Purkinje cell (primary cell): ENCODE data around the gene OR10H4. TPM values are rescaled to one million over a fixed set of nuclear protein-coding genes. Genes with fewer than 3 reads are reported as not detected.

Source experiments
- polyA plus RNA-seq: library from polyadenylated mRNA; unstranded; fragments of >200 nt; fragmentation: Nextera tagmentation; gene quantifications from 2 replicates; pipeline ENCODE4 v1.2.1, GENCODE V29; 2014

The OR10H4 gene, protein sequence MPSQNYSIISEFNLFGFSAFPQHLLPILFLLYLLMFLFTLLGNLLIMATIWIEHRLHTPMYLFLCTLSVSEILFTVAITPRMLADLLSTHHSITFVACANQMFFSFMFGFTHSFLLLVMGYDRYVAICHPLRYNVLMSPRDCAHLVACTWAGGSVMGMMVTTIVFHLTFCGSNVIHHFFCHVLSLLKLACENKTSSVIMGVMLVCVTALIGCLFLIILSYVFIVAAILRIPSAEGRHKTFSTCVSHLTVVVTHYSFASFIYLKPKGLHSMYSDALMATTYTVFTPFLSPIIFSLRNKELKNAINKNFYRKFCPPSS
- polyA plus RNA-seq, result not detected in 2 replicates

DNA sequence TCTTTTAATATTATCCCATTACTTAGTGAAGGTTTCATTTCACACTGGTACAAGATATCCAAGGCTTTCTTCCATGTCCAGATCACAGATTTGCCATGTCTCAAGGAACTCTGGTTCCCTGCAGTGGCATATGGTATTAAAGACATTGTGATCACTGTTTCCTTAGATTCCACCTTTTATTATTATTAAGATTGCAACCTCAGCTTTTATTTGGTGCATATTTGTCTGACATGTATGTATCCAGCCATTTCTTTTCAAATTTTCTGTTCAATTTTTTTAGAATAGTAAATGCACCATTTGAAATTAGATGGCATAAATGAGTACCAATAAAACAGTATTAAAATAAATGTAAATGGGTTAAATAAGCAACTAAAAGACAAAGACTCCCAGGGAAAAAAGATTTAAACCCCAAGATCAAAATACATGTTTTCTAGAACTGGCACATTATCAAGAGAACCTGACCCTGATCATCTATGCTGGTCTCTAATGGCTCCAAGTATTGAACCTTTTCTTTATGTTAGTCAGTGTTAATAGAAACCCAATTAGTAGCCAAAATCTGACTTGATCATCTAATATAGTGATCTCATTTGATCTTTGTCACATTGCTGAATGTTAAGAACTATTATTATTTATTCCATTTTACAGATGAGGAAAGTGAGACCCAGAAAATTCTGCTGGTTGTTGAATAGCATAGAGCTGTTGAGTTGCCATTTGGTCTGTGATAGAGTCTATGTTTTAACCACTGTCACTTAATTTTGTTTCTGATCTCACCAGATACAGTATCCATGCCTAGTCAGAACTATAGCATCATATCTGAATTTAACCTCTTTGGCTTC lies at the start of gene OR10H4:
OR10H4 (plus strand) TSS at position 786 of the 836 bp plus-strand sequence; CDS start at position 786, 0 bp downstream.

DNA sequence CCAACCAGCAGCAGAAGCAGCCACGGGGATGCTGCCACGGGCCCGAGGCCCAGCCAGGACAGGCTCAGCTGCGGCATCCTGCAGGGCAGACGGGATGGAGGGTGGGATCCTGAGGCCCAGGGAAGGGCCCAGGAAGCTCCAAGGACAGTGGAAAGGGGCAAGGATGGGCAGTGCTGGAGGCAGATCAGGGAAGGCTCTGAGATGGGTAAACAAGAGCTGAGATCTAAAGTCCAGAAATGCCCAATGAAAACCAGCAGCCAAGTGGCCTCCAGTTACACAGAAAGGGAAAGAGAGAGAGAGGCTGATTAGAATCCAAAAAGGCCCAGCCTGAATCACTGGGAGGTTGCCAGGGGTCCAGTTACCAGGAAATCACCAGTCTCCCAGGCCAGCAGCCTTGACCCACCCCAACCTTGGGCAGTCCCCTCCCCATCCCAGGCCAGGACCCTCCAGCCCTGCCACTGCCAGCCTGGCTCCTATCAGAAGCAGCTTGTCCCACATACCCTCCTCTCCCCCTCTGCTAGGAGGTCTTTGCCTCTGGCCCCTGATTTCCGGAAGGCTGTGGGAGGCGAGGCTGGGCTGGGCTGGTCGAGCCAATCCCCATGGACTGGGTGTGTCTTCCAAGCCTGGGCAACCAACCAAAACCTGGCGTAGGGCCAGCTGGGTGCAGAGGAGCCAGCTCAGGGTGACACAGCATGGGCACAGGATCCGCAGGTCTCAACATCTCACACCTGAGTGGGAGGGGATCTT lies 14.3 kb upstream of the OR10H4 start, which contains the start of gene CYP4F11:
CYP4F11 (minus strand) TSS at position 198 of the 747 bp plus-strand sequence; CDS start at position 77, 121 bp downstream.

Other genes with a start within 250 kb of the OR10H4 start
- gene OR10H2, start 221.0 kb upstream of the OR10H4 start, polyA plus RNA-seq, result not detected in 2 replicates
- gene OR10H3, start 211.0 kb upstream of the OR10H4 start, polyA plus RNA-seq, result not detected in 2 replicates
- gene OR10H5, start 161.3 kb upstream of the OR10H4 start, polyA plus RNA-seq, result not detected in 2 replicates
- gene OR10H1, start 133.3 kb upstream of the OR10H4 start, polyA plus RNA-seq, result not detected in 2 replicates
- not detected in 2 replicates for gene CYP4F2, start 50.9 kb upstream of the OR10H4 start, polyA plus RNA-seq
- gene CYP4F11, start 14.5 kb upstream of the OR10H4 start, polyA plus RNA-seq, result 0.89 and 1.3 TPM in 2 replicates
- 19.5 and 26.0 TPM in 2 replicates for gene TPM4, start 127.5 kb downstream of the OR10H4 start, polyA plus RNA-seq
- gene RAB8A, start 162.9 kb downstream of the OR10H4 start, polyA plus RNA-seq, result 14.8 and 20.2 TPM in 2 replicates
- gene HSH2D, start 194.7 kb downstream of the OR10H4 start, polyA plus RNA-seq, result not detected in 2 replicates
- gene CIB3, start 224.5 kb downstream of the OR10H4 start, polyA plus RNA-seq, result not detected in 2 replicates
- 61.8 and 79.9 TPM in 2 replicates for gene FAM32A, start 236.4 kb downstream of the OR10H4 start, polyA plus RNA-seq
- gene AP1M1, start 248.9 kb downstream of the OR10H4 start, polyA plus RNA-seq, result 8.9 and 9.0 TPM in 2 replicates